ENCODE results near the gene EIF3D.
"Not testable (repeated sequence)": the region's sequence is repeated elsewhere in the genome, so short reads cannot be mapped to it uniquely, and the experiment has no call there.

The EIF3D gene

GRCh38 chr22:36532466-36532865, 3.5 kb upstream of the EIF3D start:
- H3K9ac ChIP-seq (ENCODE audit: low read depth, low read length), result no peak overlapping the region
- no peak overlapping the region for H2AFZ ChIP-seq (ENCODE audit: low read depth, low read length)
- no peak overlapping the region for H3K27ac ChIP-seq (ENCODE audit: low read length)
- peaks cover 16% of the 10 kb centered on the region for H3K79me2 ChIP-seq (ENCODE audit: insufficient read depth, low read length)
- peaks cover 21% of the 10 kb centered on the region for H3K4me1 ChIP-seq (ENCODE audit: insufficient read depth, low read length)
- no peak overlapping the region for H3K4me3 ChIP-seq (ENCODE audit: low read depth in 1 of 2, low read length in 2 of 2)
- no peaks in the 10 kb centered on the region for H3K9me3 ChIP-seq (ENCODE audit: insufficient read depth, low read length, severe bottlenecking)
- H4K20me1 ChIP-seq (ENCODE audit: insufficient read depth, low read length), result peaks cover 12% of the 10 kb centered on the region
- H3K36me3 ChIP-seq (ENCODE audit: insufficient read depth, low read length), result peaks cover 12% of the 10 kb centered on the region; the same call in 1 of the 2 replicates
- ATAC-seq (ENCODE audit: insufficient read depth, low read depth), result no peak
- TF ChIP-seq EZH2 (IDR thresholded peaks at IDR 0.05; ENCODE audit: borderline replicate concordance, low read depth, low read length, severe bottlenecking) (no peak), CTCF (IDR thresholded peaks at IDR 0.05; ENCODE audit: borderline replicate concordance, extremely low read depth, low read length, poor library complexity, severe bottlenecking) (no peak)
- DNase-seq, result no peak
- no peaks in the 10 kb centered on the region for H3K27me3 ChIP-seq (ENCODE audit: insufficient read depth, low read length, poor library complexity)
- no peak overlapping the region for H3K4me2 ChIP-seq (ENCODE audit: insufficient read depth, low read length)

- Histone ChIP-seq H3K79me2 (ENCODE audit: insufficient read depth, low read length) (peaks cover 49% of the 10 kb centered on the region), H3K27me3 (ENCODE audit: insufficient read depth, low read length, poor library complexity) (no peaks in the 10 kb centered on the region), H3K9ac (ENCODE audit: low read depth, low read length) (peak overlapping the region; percentile 90), H3K4me2 (ENCODE audit: insufficient read depth, low read length) (peak overlapping the region; percentile 73), H4K20me1 (ENCODE audit: insufficient read depth, low read length) (peaks cover 25% of the 10 kb centered on the region), H3K4me1 (ENCODE audit: insufficient read depth, low read length) (peaks cover 32% of the 10 kb centered on the region), H3K27ac (ENCODE audit: low read length) (peak overlapping the region; percentile 90), H3K9me3 (ENCODE audit: insufficient read depth, low read length, severe bottlenecking) (no peaks in the 10 kb centered on the region), H2AFZ (ENCODE audit: low read depth, low read length) (peak overlapping the region; percentile 84), H3K36me3 (ENCODE audit: insufficient read depth, low read length) (peaks cover 53% of the 10 kb centered on the region), H3K4me3 (ENCODE audit: low read depth in 1 of 2, low read length in 2 of 2) (peak overlapping the region; percentile 84 to 90)
- ATAC-seq (ENCODE audit: insufficient read depth, low read depth), result no peak
- no peak for DNase-seq
- no peak for TF ChIP-seq CTCF (IDR thresholded peaks at IDR 0.05; ENCODE audit: borderline replicate concordance, extremely low read depth, low read length, poor library complexity, severe bottlenecking)
- no peak for TF ChIP-seq EZH2 (IDR thresholded peaks at IDR 0.05; ENCODE audit: borderline replicate concordance, low read depth, low read length, severe bottlenecking)
Observed at GRCh38 chr22:36528341-36528740, 625 bp downstream of the EIF3D start.

GRCh38 chr22:36522662-36523061, 6.3 kb downstream of the EIF3D start:
- peaks cover 21% of the 10 kb centered on the region; the same call in 1 of the 2 replicates for H4K20me1 ChIP-seq (ENCODE audit: insufficient read depth, low read length)
- H3K4me1 ChIP-seq (ENCODE audit: insufficient read depth, low read length), result peaks cover 13% of the 10 kb centered on the region
- H3K9me3 ChIP-seq (ENCODE audit: insufficient read depth, low read length, severe bottlenecking), result no peaks in the 10 kb centered on the region
- ATAC-seq (ENCODE audit: insufficient read depth, low read depth) (no peak), DNase-seq (no peak)
- no peak overlapping the region for H3K27ac ChIP-seq (ENCODE audit: low read length)
- peaks cover 98% of the 10 kb centered on the region for H3K36me3 ChIP-seq (ENCODE audit: insufficient read depth, low read length)
- no peak for TF ChIP-seq CTCF (IDR thresholded peaks at IDR 0.05; ENCODE audit: borderline replicate concordance, extremely low read depth, low read length, poor library complexity, severe bottlenecking)
- TF ChIP-seq EZH2 (IDR thresholded peaks at IDR 0.05; ENCODE audit: borderline replicate concordance, low read depth, low read length, severe bottlenecking), result no peak
- no peak overlapping the region for H3K9ac ChIP-seq (ENCODE audit: low read depth, low read length)
- peaks cover 36% of the 10 kb centered on the region for H3K79me2 ChIP-seq (ENCODE audit: insufficient read depth, low read length)
- no peak overlapping the region for H2AFZ ChIP-seq (ENCODE audit: low read depth, low read length)
- H3K4me2 ChIP-seq (ENCODE audit: insufficient read depth, low read length), result no peak overlapping the region
- no peak overlapping the region for H3K4me3 ChIP-seq (ENCODE audit: low read depth in 1 of 2, low read length in 2 of 2)
- H3K27me3 ChIP-seq (ENCODE audit: insufficient read depth, low read length, poor library complexity), result no peaks in the 10 kb centered on the region

- no peaks in the 10 kb centered on the region for H3K27me3 ChIP-seq (ENCODE audit: insufficient read depth, low read length, poor library complexity)
- no peaks in the 10 kb centered on the region for H3K4me1 ChIP-seq (ENCODE audit: insufficient read depth, low read length)
- no peak overlapping the region for H3K4me3 ChIP-seq (ENCODE audit: low read depth in 1 of 2, low read length in 2 of 2)
- H4K20me1 ChIP-seq (ENCODE audit: insufficient read depth, low read length), result peaks cover 11% of the 10 kb centered on the region; the same call in 1 of the 2 replicates
- no peak overlapping the region for H3K4me2 ChIP-seq (ENCODE audit: insufficient read depth, low read length)
- peaks cover 100% of the 10 kb centered on the region for H3K36me3 ChIP-seq (ENCODE audit: insufficient read depth, low read length)
- DNase-seq (no peak), ATAC-seq (ENCODE audit: insufficient read depth, low read depth) (no peak)
- H3K9ac ChIP-seq (ENCODE audit: low read depth, low read length), result no peak overlapping the region
- no peak overlapping the region for H2AFZ ChIP-seq (ENCODE audit: low read depth, low read length)
- peaks cover 16% of the 10 kb centered on the region; the same call in 1 of the 2 replicates for H3K79me2 ChIP-seq (ENCODE audit: insufficient read depth, low read length)
- TF ChIP-seq EZH2 (IDR thresholded peaks at IDR 0.05; ENCODE audit: borderline replicate concordance, low read depth, low read length, severe bottlenecking) (no peak), CTCF (IDR thresholded peaks at IDR 0.05; ENCODE audit: borderline replicate concordance, extremely low read depth, low read length, poor library complexity, severe bottlenecking) (no peak)
- no peaks in the 10 kb centered on the region for H3K9me3 ChIP-seq (ENCODE audit: insufficient read depth, low read length, severe bottlenecking)
- H3K27ac ChIP-seq (ENCODE audit: low read length), result no peak overlapping the region
Observed at GRCh38 chr22:36520423-36520822, 8.5 kb downstream of the EIF3D start.

GRCh38 chr22:36519906-36520305, 9.1 kb downstream of the EIF3D start:
- H3K4me1 ChIP-seq (ENCODE audit: insufficient read depth, low read length); H3K27me3 ChIP-seq (ENCODE audit: insufficient read depth, low read length, poor library complexity); H3K4me2 ChIP-seq (ENCODE audit: insufficient read depth, low read length); H3K9ac ChIP-seq (ENCODE audit: low read depth, low read length); H2AFZ ChIP-seq (ENCODE audit: low read depth, low read length); DNase-seq; H3K27ac ChIP-seq (ENCODE audit: low read length); H3K9me3 ChIP-seq (ENCODE audit: insufficient read depth, low read length, severe bottlenecking); ATAC-seq (ENCODE audit: insufficient read depth, low read depth); H3K4me3 ChIP-seq (ENCODE audit: low read depth in 1 of 2, low read length in 2 of 2): not testable (repeated sequence)
- Histone ChIP-seq H3K79me2 (ENCODE audit: insufficient read depth, low read length) (peaks cover 13% of the 10 kb centered on the region; the same call in 1 of the 2 replicates), H4K20me1 (ENCODE audit: insufficient read depth, low read length) (peaks cover 11% of the 10 kb centered on the region; the same call in 1 of the 2 replicates), H3K36me3 (ENCODE audit: insufficient read depth, low read length) (peaks cover 100% of the 10 kb centered on the region)
